GM12878 (cell line): ENCODE data around the gene TBC1D2B. TPM values are rescaled to one million over a fixed set of nuclear protein-coding genes. Genes with fewer than 3 reads are reported as not detected.

Experiments used
- ATAC-seq: fragments of 200-7000 bp; cut with Tn5 transposase; 3 replicates; pipeline ENCODE4 v1.9.1; 2020; ENCODE audit warnings: mild to moderate bottlenecking, moderate library complexity
- BruUV-seq: library from RNA; stranded (reverse); fragments of 400-500 nt; replicated peaks from 2 replicates; lab custom pipeline; 2021; lab: Mats Ljungman, UMichigan
- CTCF ChIA-PET: fragments of 300-600 bp; sonication (Branson Sonifier 250); formaldehyde crosslinking; extraction: SDS; loops from one replicate; lab custom pipeline; 2021; ENCODE audit warnings: inconsistent platforms; lab: Yijun Ruan, JAX
- POLR2A ChIA-PET: fragments of 350-600 bp; formaldehyde crosslinking; extraction: SDS; loops from one replicate; lab custom pipeline; 2021; ENCODE audit warnings: inconsistent platforms; lab: Charles Lee
- RAD21 ChIA-PET: fragments of 300-600 bp; sonication (Branson Sonifier 250); formaldehyde crosslinking; loops from one replicate; lab custom pipeline; 2023; ENCODE audit warnings: antibody characterized with exemption; ENCODE audit not compliant: unreplicated experiment; lab: Charles Lee
- SMC1A ChIA-PET: fragments of 300-600 bp; sonication (Branson Sonifier 250); formaldehyde crosslinking; loops from one replicate; lab custom pipeline; 2023; ENCODE audit not compliant: unreplicated experiment, uncharacterized antibody; lab: Charles Lee
- DNase-seq: peaks from one replicate; pipeline ENCODE4 v3.0.0-alpha.2; 2011; ENCODE audit warnings: low read depth, low spot score
- FAIRE-seq: peaks from 3 replicates; lab custom pipeline; 2011; peaks lifted over from hg19 to GRCh38; lab: Jason Lieb, UNC
- H2AFZ ChIP-seq: 2 replicates; pipeline ENCODE4 v1.6.0; 2011; ENCODE audit warnings: low read depth, low read length, control low read depth; ENCODE audit not compliant: control insufficient read depth
- H3K27ac ChIP-seq: 2 replicates; pipeline ENCODE4 v1.5.1; 2011; ENCODE audit warnings: control low read depth; ENCODE audit not compliant: control insufficient read depth, insufficient read depth
- H3K27me3 ChIP-seq, 2 experiments: replicated peaks in 1 of 2; 2 replicates each; pipeline versions ENCODE4 v1.6.0 to v1.6.1; 2011; ENCODE audit warnings: low read length in 1 of 2; ENCODE audit not compliant: control insufficient read depth in 2 of 2, insufficient read depth in 2 of 2
- H3K36me3 ChIP-seq, 2 experiments: 2 replicates each; pipeline ENCODE4 v1.5.1; 2011; ENCODE audit warnings: low read length in 1 of 2; ENCODE audit not compliant: control insufficient read depth in 2 of 2, insufficient read depth in 2 of 2
- H3K4me1 ChIP-seq: 2 replicates; pipeline ENCODE4 v1.6.1; 2011; ENCODE audit warnings: mild to moderate bottlenecking, low read length, moderate library complexity, mixed read lengths; ENCODE audit not compliant: control insufficient read depth, insufficient read depth
- H3K4me2 ChIP-seq: 2 replicates; pipeline ENCODE4 v1.6.0; 2011; ENCODE audit warnings: control low read depth; ENCODE audit not compliant: control insufficient read depth, insufficient read depth
- H3K4me3 ChIP-seq: fragments of 200-600 bp; sonication (generic); 2 replicates; pipeline ENCODE4 v1.5.1; 2016
- H3K79me2 ChIP-seq: 2 replicates; pipeline ENCODE4 v1.6.0; 2011; ENCODE audit warnings: low read length; ENCODE audit not compliant: control insufficient read depth, insufficient read depth
- H3K9ac ChIP-seq: 2 replicates; pipeline ENCODE4 v1.8.0; 2011; ENCODE audit warnings: low read length, control low read depth, mixed read lengths; ENCODE audit not compliant: control insufficient read depth, insufficient read depth
- H3K9me3 ChIP-seq: replicated peaks from 3 replicates; pipeline ENCODE4 v1.5.1; 2011; ENCODE audit warnings: mild to moderate bottlenecking, low read length; ENCODE audit not compliant: control insufficient read depth, insufficient read depth
- H4K20me1 ChIP-seq: 2 replicates; pipeline ENCODE4 v1.6.0; 2011; ENCODE audit not compliant: control insufficient read depth, insufficient read depth
- ATF3 ChIP-seq: IDR thresholded peaks from 2 replicates; pipeline ENCODE4 v1.6.1; 2011; ENCODE audit warnings: low read depth, mild to moderate bottlenecking, low read length, moderate library complexity, borderline replicate concordance; ENCODE audit errors: extremely low read depth
- ATF7 ChIP-seq: fragments of 450-650 bp; IDR thresholded peaks from 2 replicates; pipeline ENCODE4 v1.6.1; 2016; ENCODE audit warnings: low read depth, mild to moderate bottlenecking
- BMI1 ChIP-seq: fragments of 450-650 bp; IDR thresholded peaks from 2 replicates; pipeline ENCODE4 v1.6.1; 2016; ENCODE audit warnings: mild to moderate bottlenecking, moderate library complexity, borderline replicate concordance
- BRCA1 ChIP-seq: IDR thresholded peaks from 2 replicates; pipeline ENCODE4 v1.6.1; 2011; ENCODE audit warnings: low read depth, low read length, improper control_type of control experiment
- FOXK2 ChIP-seq: fragments of 450-650 bp; IDR thresholded peaks from 2 replicates; pipeline ENCODE4 v1.6.1; 2017; ENCODE audit warnings: mild to moderate bottlenecking, moderate library complexity
- JUNB ChIP-seq: IDR thresholded peaks from 2 replicates; pipeline ENCODE4 v1.6.1; 2016; ENCODE audit warnings: antibody characterized with exemption, mild to moderate bottlenecking
- MYC ChIP-seq: IDR thresholded peaks from 2 replicates; pipeline ENCODE4 v1.6.1; 2011; ENCODE audit warnings: mild to moderate bottlenecking, low read length, moderate library complexity, inconsistent platforms; ENCODE audit not compliant: insufficient read depth, insufficient replicate concordance, insufficient read length, severe bottlenecking
- POLR2AphosphoS2 ChIP-seq: IDR thresholded peaks from 2 replicates; pipeline ENCODE4 v1.6.1; 2011; ENCODE audit warnings: low read depth, mild to moderate bottlenecking, low read length, improper control_type of control experiment, moderate library complexity
- POU2F2 ChIP-seq: IDR thresholded peaks from 3 replicates; pipeline ENCODE4 v1.6.1; 2011; ENCODE audit warnings: low read depth, mild to moderate bottlenecking, low read length, borderline replicate concordance
- SREBF1 ChIP-seq: IDR thresholded peaks from 2 replicates; pipeline ENCODE4 v1.6.1; 2012; ENCODE audit warnings: mild to moderate bottlenecking, low read length
- SUPT20H ChIP-seq: IDR thresholded peaks from 2 replicates; pipeline ENCODE4 v1.6.1; 2011; ENCODE audit warnings: low read depth, mild to moderate bottlenecking, low read length, moderate library complexity, borderline replicate concordance; ENCODE audit not compliant: control insufficient read depth
- WGBS: methylation state at CpG from one replicate; pipeline ENCODE4 v1.1.6; 2016; ENCODE audit warnings: low lambda C conversion rate; ENCODE audit not compliant: insufficient replicate concordance, insufficient coverage; ENCODE audit errors: missing lambda C conversion rate; 5-methylcytosine and 5-hydroxymethylcytosine counted together
- in situ Hi-C: fragments of 300-500 bp; cut with MboI; formaldehyde crosslinking; loops from 9 replicates; pipeline ENCODE4 v1.14.3; 2018; ENCODE audit warnings: mixed read lengths
- intact Hi-C: fragments of 100-400 bp; cut with micrococcal nuclease; formaldehyde crosslinking; loops from one replicate; pipeline ENCODE4 v1.14.2; 2022; ENCODE audit not compliant: unreplicated experiment
- polyA plus RNA-seq, 11 experiments: library from polyadenylated mRNA; depleted of rRNA in 4 of 11; unstranded in 6 of 11; stranded (reverse) in 5 of 11; fragments of >200 nt; fragmentation: Nextera tagmentation in 4 of 11; fragmentation: Illumina TruSeq in 1 of 11; extraction: Ambion mirVana in 4 of 11; extraction: Trizol in 1 of 11; gene quantifications; 1 replicate in 1 of 11; 2 replicates in 10 of 11; pipeline versions ENCODE4 v1.2.1 to v1.2.3, GENCODE V29; 2011 to 2016; ENCODE audit warnings: inconsistent platforms in 2 of 11, missing spikeins in 2 of 11, low read depth in 1 of 11
- total RNA-seq, 4 experiments: library from RNA; depleted of rRNA in 3 of 4; stranded (reverse); fragments of >200 nt in 3 of 4; fragmentation: Illumina TruSeq in 1 of 4; extraction: Trizol in 1 of 4; gene quantifications; 2 replicates each; pipeline versions ENCODE4 v1.2.1 to v1.2.3, GENCODE V29; 2013 to 2021

TBC1D2B gene
- total and polyA plus RNA-seq, 10 of the 15 experiments (the other 5 are each of a cell fraction or from before 2014, with no cell fraction given) = 1.3 to 53.4 (median 19.4) TPM

GRCh38 chr15:78002996-78003395 lies 74.5 kb downstream of the TBC1D2B start:
- DNase-seq (no peak), FAIRE-seq (no peak), ATAC-seq (no peak)
- peaks cover 17% of the 10 kb centered on the region for H3K4me1 ChIP-seq
- RAD21 ChIA-PET = interaction anchor here (1.2 to 1.6 kb wide), 3 partner anchors 16 to 105 kb away, joined by 3 to 5 read pairs (median 4); no protein-coding TSS in a partner anchor
- SMC1A ChIA-PET = interaction anchor here (0.7 to 3.7 kb wide), 6 partner anchors 16 to 193 kb away, joined by 3 to 28 read pairs (median 4); no protein-coding TSS in a partner anchor
- CTCF ChIA-PET = interaction anchor here (0.6 to 9.4 kb wide), 8 partner anchors 36 to 111 kb away, joined by 3 to 60 read pairs (median 3); no protein-coding TSS in a partner anchor
- no peaks in the 10 kb centered on the region; the same call in 1 of the 2 replicates for H3K79me2 ChIP-seq
- in situ Hi-C loops = no loop called here
- WGBS = 82% methylated on average over 7 of the region's 7 CpGs
- no peaks in the 10 kb centered on the region for H3K9me3 ChIP-seq
- intact Hi-C loops = loop anchor here (5.0 kb wide), 2 partner anchors 36 to 64 kb away; no protein-coding TSS in a partner anchor
- H4K20me1 ChIP-seq = no peaks in the 10 kb centered on the region
- no peaks in the 10 kb centered on the region for H3K27me3 ChIP-seq
- TF ChIP-seq MYC (no peak), BMI1 (no peak)
- no peak overlapping the region for H2AFZ ChIP-seq
- peak overlapping the region; percentile 80; the same call in 1 of the 2 replicates for H3K27ac ChIP-seq
- no peak overlapping the region for H3K4me2 ChIP-seq
- H3K36me3 ChIP-seq = peaks cover 11 to 31% of the 10 kb centered on the region in 2 experiments
- no TSS peak for BruUV-seq
- POLR2A ChIA-PET = no interaction called here
- no peak overlapping the region for H3K9ac ChIP-seq
- H3K4me3 ChIP-seq = no peak overlapping the region

- Histone ChIP-seq H3K9ac (no peak overlapping the region), H3K4me1 (peaks cover 17% of the 10 kb centered on the region), H4K20me1 (no peaks in the 10 kb centered on the region), H3K36me3 (peaks cover 8 to 31% of the 10 kb centered on the region in 2 experiments), H2AFZ (no peak overlapping the region), H3K4me2 (no peak overlapping the region), H3K27ac (no peak overlapping the region), H3K4me3 (no peak overlapping the region), H3K79me2 (no peaks in the 10 kb centered on the region; the same call in 1 of the 2 replicates), H3K9me3 (no peaks in the 10 kb centered on the region), H3K27me3 (no peaks in the 10 kb centered on the region)
- BruUV-seq = no TSS peak
- no peak for ATAC-seq
- no peak for FAIRE-seq
- no peak for DNase-seq
- ChIA-PET SMC1A (interaction anchor here (1.3 to 3.7 kb wide), 3 partner anchors 61 to 107 kb away, joined by 3 to 29 read pairs (median 28); no protein-coding TSS in a partner anchor), CTCF (interaction anchor here (1.3 to 3.7 kb wide), 2 partner anchors 66 to 106 kb away, joined by 3 to 72 read pairs; no protein-coding TSS in a partner anchor), RAD21 (interaction anchor here (1.6 kb wide), 1 partner anchor 107 kb away, joined by 5 read pairs; no protein-coding TSS in a partner anchor), POLR2A (interaction anchor here (0.7 kb wide), 1 partner anchor 85 kb away, joined by 3 read pairs; no protein-coding TSS in a partner anchor)
- WGBS = 84% methylated on average over 4 of the region's 4 CpGs
- intact Hi-C loops (loop anchor here (5.0 kb wide), 2 partner anchors 34 to 66 kb away; no protein-coding TSS in a partner anchor), in situ Hi-C loops (no loop called here)
- TF ChIP-seq POLR2AphosphoS2 (no peak), BRCA1 (no peak), SREBF1 (no peak), ATF7 (no peak), SUPT20H (no peak), JUNB (no peak), FOXK2 (no peak), ATF3 (no peak), POU2F2 (no peak)
Measured at GRCh38 chr15:78001656-78002055, 75.9 kb downstream of the TBC1D2B start.
